Measurements from ENCODE around the gene TRAFD1. TPM values are rescaled to one million over a fixed set of nuclear protein-coding genes. Genes with fewer than 3 reads are reported as not detected.
"Not testable (repeated sequence)": the region's sequence is repeated elsewhere in the genome, so short reads cannot be mapped to it uniquely, and the experiment has no call there.

The TRAFD1 gene
- total and polyA plus RNA-seq, 2 of the 13 experiments (the other 11 are each of a cell fraction or from before 2014, with no cell fraction given): 9.5 to 20.9 TPM

DNA sequence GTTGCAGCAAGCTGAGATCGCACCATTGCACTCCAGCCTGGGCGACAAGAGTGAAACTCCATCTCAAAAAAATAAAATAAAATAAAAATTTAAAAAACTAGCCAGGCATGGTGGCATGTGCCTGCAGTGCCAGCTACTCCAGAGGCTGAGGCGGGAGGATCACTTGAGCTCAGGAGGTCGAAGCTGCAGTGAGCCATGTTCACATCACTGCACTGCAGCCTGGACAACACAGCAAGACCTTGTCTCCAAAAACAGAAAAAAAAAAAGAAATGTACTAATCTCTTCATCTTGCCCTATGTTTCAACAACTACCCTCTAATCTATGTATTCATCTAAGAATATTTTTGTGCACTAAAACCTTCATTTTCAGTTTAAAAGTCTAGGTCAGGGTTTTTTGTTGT, 23.2 kb upstream of the TRAFD1 start:
- peaks cover 32% of the 10 kb centered on the region for H3K4me1 ChIP-seq (ENCODE audit: insufficient read depth, low read length)
- no peak overlapping the region for H3K4me2 ChIP-seq (ENCODE audit: low read depth, low read length)
- DNase-seq (ENCODE audit: low spot score) (no peak), FAIRE-seq (no peak), ATAC-seq (no peak)
- POLR2A ChIA-PET: no interaction called here
- CTCF ChIA-PET (ENCODE audit: low intra/inter-chr PET ratio, low total read pairs): no interaction called here
- in situ Hi-C loops (cut with HindIII; ENCODE audit: extremely low pct_ligation_motif_present, low pct_unique_long_range_greater_than_20kb) (no loop called here), intact Hi-C loops (cut with micrococcal nuclease; ENCODE audit: unreplicated experiment) (loop anchor here (1.0 kb wide), 1 partner anchor 29 kb away; no protein-coding TSS in a partner anchor)
- peaks cover 40% of the 10 kb centered on the region for H4K20me1 ChIP-seq (ENCODE audit: insufficient read depth, low read length)
- H3K79me2 ChIP-seq (ENCODE audit: insufficient read depth, low read length): peaks cover 83% of the 10 kb centered on the region
- H3K27me3 ChIP-seq (ENCODE audit: control insufficient read depth in 1 of 2, insufficient read depth in 2 of 2, low read length in 2 of 2): no peaks in the 10 kb centered on the region
- no peak overlapping the region for H3K9ac ChIP-seq (ENCODE audit: insufficient read depth, low read depth, low read length)
- no peak overlapping the region for H2AFZ ChIP-seq (ENCODE audit: low read length)
- H3K36me3 ChIP-seq (replicated peaks in 1 of 2; ENCODE audit: control insufficient read depth in 1 of 2, insufficient read depth in 2 of 2, low read length in 2 of 2): peaks cover 4 to 41% of the 10 kb centered on the region in 2 experiments
- 96% methylated on average over 4 of the region's 4 CpGs for WGBS (ENCODE audit: low lambda C conversion rate)
- no peaks in the 10 kb centered on the region for H3K9me3 ChIP-seq (ENCODE audit: low read length)
- H3K27ac ChIP-seq (ENCODE audit: extremely low read length, insufficient read depth, low read length): no peak overlapping the region
- BruUV-seq (replicated peaks): no TSS peak
- H3K4me3 ChIP-seq (replicated peaks in 1 of 3; ENCODE audit: insufficient read depth in 1 of 3, low read depth in 2 of 3, low read length in 3 of 3): no peak overlapping the region
- TF ChIP-seq ZNF121 (CRISPR knock-in tag; IDR thresholded peaks at IDR 0.05) (peak; percentile 27; the same call in 1 of the 2 replicates), ZNF747 (CRISPR knock-in tag; IDR thresholded peaks at IDR 0.05; ENCODE audit: borderline replicate concordance) (no peak)

DNA sequence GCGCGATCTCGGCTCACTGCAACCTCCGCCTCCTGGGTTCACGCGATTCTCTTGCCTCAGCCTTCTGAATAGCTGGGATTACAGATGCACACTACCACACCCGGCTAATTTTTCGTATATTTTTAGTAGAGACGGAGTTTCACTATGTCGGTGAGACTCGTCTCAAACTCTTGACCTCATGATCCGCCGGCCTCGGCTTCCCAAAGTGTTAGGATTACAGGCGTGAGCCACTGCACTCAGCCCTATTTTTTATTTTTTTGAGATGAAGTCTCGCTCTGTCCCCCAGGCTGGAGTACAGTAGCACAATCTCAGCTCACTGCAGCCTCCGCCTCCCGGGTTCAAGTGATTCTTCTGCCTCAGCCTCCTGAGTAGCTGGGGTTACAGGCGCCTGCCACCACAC, 22.6 kb upstream of the TRAFD1 start:
- BruUV-seq (replicated peaks); CTCF ChIA-PET (ENCODE audit: low intra/inter-chr PET ratio, low total read pairs); FAIRE-seq; H2AFZ ChIP-seq (ENCODE audit: low read length); H3K4me3 ChIP-seq (replicated peaks in 1 of 3; ENCODE audit: insufficient read depth in 1 of 3, low read depth in 2 of 3, low read length in 3 of 3); POLR2A ChIA-PET; in situ Hi-C loops (cut with HindIII; ENCODE audit: extremely low pct_ligation_motif_present, low pct_unique_long_range_greater_than_20kb); H3K27me3 ChIP-seq (ENCODE audit: control insufficient read depth in 1 of 2, insufficient read depth in 2 of 2, low read length in 2 of 2); H3K9me3 ChIP-seq (ENCODE audit: low read length); DNase-seq (ENCODE audit: low spot score); H3K4me2 ChIP-seq (ENCODE audit: low read depth, low read length); ATAC-seq; H3K27ac ChIP-seq (ENCODE audit: extremely low read length, insufficient read depth, low read length); H3K9ac ChIP-seq (ENCODE audit: insufficient read depth, low read depth, low read length): not testable (repeated sequence)
- peaks cover 40% of the 10 kb centered on the region for H4K20me1 ChIP-seq (ENCODE audit: insufficient read depth, low read length)
- H3K36me3 ChIP-seq (replicated peaks in 1 of 2; ENCODE audit: control insufficient read depth in 1 of 2, insufficient read depth in 2 of 2, low read length in 2 of 2): peaks cover 4 to 40% of the 10 kb centered on the region in 2 experiments
- intact Hi-C loops (cut with micrococcal nuclease; ENCODE audit: unreplicated experiment): loop anchor here (1.0 kb wide), 1 partner anchor 29 kb away; no protein-coding TSS in a partner anchor
- WGBS (ENCODE audit: low lambda C conversion rate): 94% methylated on average over 19 of the region's 19 CpGs
- H3K4me1 ChIP-seq (ENCODE audit: insufficient read depth, low read length): peaks cover 38% of the 10 kb centered on the region
- H3K79me2 ChIP-seq (ENCODE audit: insufficient read depth, low read length): peaks cover 85% of the 10 kb centered on the region
